Activated CD4-positive, alpha-beta T cell treated with anti-CD3 and anti-CD28 coated beads for 36 hours (primary cell): ENCODE measurements around the gene FNBP1. TPM values are rescaled to one million over a fixed set of nuclear protein-coding genes. Genes with fewer than 3 reads are reported as not detected.

Experiments
- ATAC-seq: fragments of 200-7000 bp; cut with Tn5 transposase; one replicate; pipeline ENCODE4 v1.10.0; 2021; ENCODE audit warnings: mild to moderate bottlenecking, moderate library complexity
- CTCF ChIA-PET: fragments of 350-600 bp; sonication (Branson Sonifier 250); formaldehyde crosslinking; loops from one replicate; lab custom pipeline; 2021; ENCODE audit warnings: antibody characterized with exemption; lab: Charles Lee
- POLR2A ChIA-PET: fragments of 350-600 bp; sonication (Branson Sonifier 250); formaldehyde crosslinking; loops from one replicate; lab custom pipeline; 2021; ENCODE audit warnings: antibody characterized with exemption, inconsistent platforms; lab: Charles Lee
- DNase-seq: peaks from one replicate; pipeline ENCODE4 v3.0.0-alpha.2; 2020
- H3K27ac Mint-ChIP-seq: one replicate; pipeline ENCODE4 v1.8.0; 2021; ENCODE audit warnings: mixed read lengths
- H3K27me3 Mint-ChIP-seq: one replicate; pipeline ENCODE4 v1.8.0; 2021; ENCODE audit warnings: mixed read lengths
- H3K36me3 Mint-ChIP-seq: one replicate; pipeline ENCODE4 v1.8.0; 2021; ENCODE audit warnings: low read depth, mixed read lengths
- H3K4me1 Mint-ChIP-seq: one replicate; pipeline ENCODE4 v1.8.0; 2021; ENCODE audit warnings: mixed read lengths
- H3K4me3 Mint-ChIP-seq: one replicate; pipeline ENCODE4 v1.8.0; 2021; ENCODE audit warnings: mild to moderate bottlenecking, moderate library complexity, mixed read lengths
- H3K9me3 Mint-ChIP-seq: one replicate; pipeline ENCODE4 v1.8.0; 2021; ENCODE audit warnings: low read depth, mixed read lengths
- intact Hi-C, 2 experiments: fragments of 100-400 bp; cut with DNase I in 1 of 2; cut with micrococcal nuclease in 1 of 2; formaldehyde crosslinking; loops; one replicate each; pipeline versions ENCODE4 v1.14.2 to v1.15.1; 2022 to 2024; cut with DNase I, micrococcal nuclease
- microRNA-seq: library from miRNA; unstranded; fragments of <30 nt; microRNA quantifications from one replicate; pipeline ENCODE4 v1.2.0, GENCODE V29; 2021; ENCODE audit warnings: borderline replicate concordance
- total RNA-seq, 2 experiments: library from RNA; stranded (reverse); gene quantifications; one replicate each; pipeline ENCODE4 v1.2.3, GENCODE V29; 2021

Gene FNBP1
- total RNA-seq, 2 experiments from 2014 or later = 254 to 354 TPM

- Mint-ChIP-seq H3K9me3 (no peaks in the 10 kb centered on the region), H3K27ac (no peak overlapping the region), H3K4me1 (peaks cover 32% of the 10 kb centered on the region), H3K4me3 (no peak overlapping the region), H3K27me3 (no peaks in the 10 kb centered on the region), H3K36me3 (peaks cover 31% of the 10 kb centered on the region)
- DNase-seq (no peak), ATAC-seq (no peak)
- ChIA-PET CTCF (no interaction called here), POLR2A (interaction anchor here (1.4 kb wide), 1 partner anchor 13 kb away, joined by 5 read pairs; no protein-coding TSS in a partner anchor)
- intact Hi-C loops = no loop called here
Observed at GRCh38 chr9:129849901-129850300, 193.1 kb downstream of the FNBP1 start.

- Mint-ChIP-seq H3K27me3 (no peaks in the 10 kb centered on the region), H3K27ac (no peak overlapping the region), H3K36me3 (peaks cover 22% of the 10 kb centered on the region), H3K4me1 (peaks cover 25% of the 10 kb centered on the region), H3K9me3 (no peaks in the 10 kb centered on the region), H3K4me3 (no peak overlapping the region)
- no peak for DNase-seq
- CTCF ChIA-PET = interaction anchor here (0.6 to 1.6 kb wide), 5 partner anchors 10 to 317 kb away, joined by 3 to 4 read pairs (median 4); no protein-coding TSS in a partner anchor
- ATAC-seq = no peak
- intact Hi-C loops = no loop called here
- POLR2A ChIA-PET = interaction anchor here (0.6 to 1.4 kb wide), 3 partner anchors 12 to 114 kb away, joined by 3 to 5 read pairs (median 3); no protein-coding TSS in a partner anchor
Observed at GRCh38 chr9:129848712-129849441, 194.1 kb downstream of the FNBP1 start.

GRCh38 chr9:129845373-129845772 lies 197.6 kb downstream of the FNBP1 start:
- no peak for ATAC-seq
- ChIA-PET POLR2A (no interaction called here), CTCF (no interaction called here)
- Mint-ChIP-seq H3K4me3 (no peak overlapping the region), H3K36me3 (peaks cover 7% of the 10 kb centered on the region), H3K4me1 (peaks cover 31% of the 10 kb centered on the region), H3K27ac (peak overlapping the region; percentile 73), H3K27me3 (no peaks in the 10 kb centered on the region), H3K9me3 (no peaks in the 10 kb centered on the region)
- DNase-seq = no peak
- intact Hi-C loops = no loop called here

- intact Hi-C loops = no loop called here
- DNase-seq = no peak
- H3K36me3 Mint-ChIP-seq = peaks cover 9% of the 10 kb centered on the region
- no peaks in the 10 kb centered on the region for H3K9me3 Mint-ChIP-seq
- CTCF ChIA-PET = no interaction called here
- no peaks in the 10 kb centered on the region for H3K27me3 Mint-ChIP-seq
- no peak overlapping the region for H3K4me3 Mint-ChIP-seq
- H3K4me1 Mint-ChIP-seq = peaks cover 68% of the 10 kb centered on the region
- H3K27ac Mint-ChIP-seq = peak overlapping the region; percentile 42
- no peak for ATAC-seq
- POLR2A ChIA-PET = no interaction called here
Observed at GRCh38 chr9:129841071-129841470, 201.9 kb downstream of the FNBP1 start.

GRCh38 chr9:129840034-129840433 lies 203.0 kb downstream of the FNBP1 start:
- Mint-ChIP-seq H3K4me3 (peak overlapping the region; percentile 55), H3K27ac (peak overlapping the region; percentile 93), H3K27me3 (no peaks in the 10 kb centered on the region), H3K36me3 (peaks cover 13% of the 10 kb centered on the region), H3K9me3 (no peaks in the 10 kb centered on the region), H3K4me1 (peaks cover 62% of the 10 kb centered on the region)
- ChIA-PET POLR2A (no interaction called here), CTCF (interaction anchor here (0.7 kb wide), 2 partner anchors 61 to 216 kb away, joined by 3 read pairs; no protein-coding TSS in a partner anchor)
- intact Hi-C loops = loop anchor here in 1 of 2 experiments (1.0 kb wide), 1 partner anchor 14 kb away; no protein-coding TSS in a partner anchor
- DNase-seq = peak; percentile 25
- no peak for ATAC-seq

GRCh38 chr9:129839324-129840023 lies 203.5 kb downstream of the FNBP1 start:
- Mint-ChIP-seq H3K27ac (peak overlapping the region; percentile 93), H3K27me3 (no peaks in the 10 kb centered on the region), H3K4me1 (peaks cover 58% of the 10 kb centered on the region), H3K9me3 (no peaks in the 10 kb centered on the region), H3K4me3 (peak overlapping the region; percentile 55), H3K36me3 (peaks cover 17% of the 10 kb centered on the region)
- ChIA-PET POLR2A (interaction anchor here (0.9 to 2.7 kb wide), 5 partner anchors 16 to 48 kb away, joined by 3 to 16 read pairs (median 4); partner anchors contain the start of gene TOR1A), CTCF (interaction anchor here (0.5 to 1.1 kb wide), 5 partner anchors 9 to 215 kb away, joined by 3 to 5 read pairs (median 4); no protein-coding TSS in a partner anchor)
- ATAC-seq = no peak
- DNase-seq = peak; percentile 34
- intact Hi-C loops = loop anchor here in 1 of 2 experiments (1.0 to 10.0 kb wide), 4 partner anchors 15 to 505 kb away; partner anchors contain the start of gene FNBP1

- DNase-seq (peak; percentile 73), ATAC-seq (peak; percentile 68)
- ChIA-PET CTCF (interaction anchor here (0.5 to 1.2 kb wide), 9 partner anchors 9 to 214 kb away, joined by 3 to 5 read pairs (median 3); no protein-coding TSS in a partner anchor), POLR2A (interaction anchor here (0.9 to 2.7 kb wide), 6 partner anchors 15 to 49 kb away, joined by 3 to 16 read pairs (median 4); partner anchors contain the start of gene TOR1A)
- H3K36me3 Mint-ChIP-seq = peaks cover 21% of the 10 kb centered on the region
- peaks cover 64% of the 10 kb centered on the region for H3K4me1 Mint-ChIP-seq
- no peaks in the 10 kb centered on the region for H3K27me3 Mint-ChIP-seq
- H3K27ac Mint-ChIP-seq = peak overlapping the region; percentile 93
- no peaks in the 10 kb centered on the region for H3K9me3 Mint-ChIP-seq
- peak overlapping the region; percentile 55 for H3K4me3 Mint-ChIP-seq
- intact Hi-C loops = loop anchor here in 1 of 2 experiments (5.0 to 10.0 kb wide), 3 partner anchors 204 to 506 kb away; partner anchors contain the start of gene FNBP1
Observed at GRCh38 chr9:129838707-129839259, 204.2 kb downstream of the FNBP1 start.

Small RNAs within 50 kb of the gene (microRNA-seq; reads per million reads assigned to microRNA genes)
- gene MIR6855 = 2.1 reads per million

Other genes starting within 250 kb of the FNBP1 start
- gene TOR1B, start 240.0 kb downstream of the FNBP1 start, total RNA-seq = 10 to 100 TPM; 18.0 to 22.1 TPM
- gene TOR1A, start 219.1 kb downstream of the FNBP1 start, total RNA-seq = 10 to 100 TPM; 34.9 to 39.7 TPM
- 10 to 100 TPM; 42.8 to 59.8 TPM for gene C9orf78, start 207.9 kb downstream of the FNBP1 start, total RNA-seq
- 10 to 100 TPM; 37.6 to 48.5 TPM for gene USP20, start 207.7 kb downstream of the FNBP1 start, total RNA-seq
- 10 to 100 TPM; 17.7 to 19.7 TPM for gene GPR107, start 10.7 kb upstream of the FNBP1 start, total RNA-seq
- 10 to 100 TPM; 24.8 to 25.2 TPM for gene NCS1, start 129.2 kb upstream of the FNBP1 start, total RNA-seq
- gene HMCN2, start 222.6 kb upstream of the FNBP1 start, total RNA-seq = under 1 TPM; 0.05 TPM